ENCODE measurements around the gene ERG.

Gene ERG

DNA sequence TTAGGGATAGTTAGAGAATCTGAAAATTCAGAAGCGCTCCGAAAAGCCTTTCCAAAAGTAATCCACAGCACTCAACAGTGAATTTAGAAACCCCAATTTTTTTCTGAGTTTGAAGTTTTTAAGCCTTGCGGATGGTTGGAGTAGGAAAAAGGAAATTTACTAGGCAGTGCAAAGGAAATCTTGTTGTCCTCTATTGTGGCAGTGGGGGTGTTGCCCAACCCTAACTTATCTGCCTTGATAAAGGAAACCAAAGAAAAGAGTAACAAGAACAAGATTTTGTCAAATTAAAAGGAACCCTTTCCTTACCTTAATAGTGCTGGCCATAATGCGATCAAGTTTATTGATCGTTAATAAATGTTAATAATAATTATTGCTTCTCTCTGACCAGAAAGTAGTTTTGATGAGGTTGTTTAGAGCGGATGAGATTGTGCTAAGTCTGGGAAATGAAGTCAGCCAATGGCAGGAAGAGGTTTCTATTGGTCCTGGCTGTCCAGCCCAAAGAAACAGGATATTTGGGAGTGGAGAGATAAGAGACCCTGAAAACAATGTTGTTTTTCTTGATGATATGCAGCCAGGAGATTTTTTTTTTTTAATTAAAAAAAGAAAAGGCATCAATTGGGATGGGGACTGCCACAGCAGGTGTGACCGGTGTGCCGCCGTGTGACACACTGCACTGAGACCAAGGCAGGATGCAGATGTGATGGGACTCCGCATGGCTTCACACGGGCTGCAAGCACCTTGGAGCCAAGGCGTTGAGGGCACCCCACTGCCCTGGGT lies at the start of gene ERG:
TSS of gene ERG (minus strand) at position 421 of the 777 bp plus-strand sequence. CDS start at position 324, 97 bp downstream.
- no peak for DNase-seq

GRCh38 chr21:38544661-38545060 lies 46.4 kb upstream of the ERG start:
- no peak for DNase-seq

GRCh38 chr21:38542263-38542662 lies 44.0 kb upstream of the ERG start:
- DNase-seq = no peak

GRCh38 chr21:38538353-38538752 lies 40.1 kb upstream of the ERG start:
- no peak for DNase-seq

- no peak for DNase-seq
Observed at GRCh38 chr21:38534591-38534990, 36.3 kb upstream of the ERG start.

DNA sequence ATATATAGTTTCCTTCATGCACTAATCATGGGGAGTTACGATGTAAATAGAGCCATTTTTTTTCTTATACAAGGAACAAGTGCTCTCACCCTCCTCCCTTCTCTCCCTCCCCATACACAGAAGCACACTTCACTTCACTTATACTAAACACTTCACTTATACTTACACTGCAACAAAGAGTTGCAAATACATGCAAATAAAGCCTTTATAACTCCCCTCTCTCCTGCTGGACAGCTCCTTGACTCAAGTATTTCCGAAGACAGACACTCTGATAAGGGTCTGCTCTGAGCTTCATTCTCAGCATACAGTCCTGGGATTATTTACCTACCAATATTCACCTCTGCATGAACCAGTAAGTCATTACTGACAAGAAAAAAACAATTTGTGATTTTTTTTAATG lies 35.6 kb upstream of the ERG start:
- peak; percentile 17 for DNase-seq

- no peak for DNase-seq
Observed at GRCh38 chr21:38531591-38531990, 33.3 kb upstream of the ERG start.

DNA sequence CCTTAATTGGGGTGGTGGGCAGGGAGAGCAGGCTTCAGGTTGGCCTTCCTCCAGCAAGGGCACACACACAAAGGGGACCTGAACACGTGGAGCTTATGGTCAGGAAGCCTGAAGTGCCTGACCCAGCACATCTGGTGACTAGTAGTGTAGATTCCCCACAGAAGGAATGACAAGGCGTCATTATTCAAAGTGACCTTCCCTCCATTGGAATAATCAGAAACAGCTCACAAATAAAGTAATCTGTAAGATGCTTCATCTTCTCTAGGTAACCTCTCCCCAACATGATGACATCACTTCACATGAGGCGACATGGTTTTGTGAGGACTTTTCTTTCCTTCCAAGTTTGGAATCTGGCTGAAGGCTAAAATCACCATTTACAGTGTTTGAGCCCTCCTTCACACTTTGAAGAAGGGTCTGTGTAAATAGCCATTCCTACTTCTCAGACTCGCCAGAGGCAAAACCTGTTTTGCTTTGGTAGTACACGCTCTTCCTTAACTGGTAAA lies 32.8 kb upstream of the ERG start:
- no peak for DNase-seq

DNA sequence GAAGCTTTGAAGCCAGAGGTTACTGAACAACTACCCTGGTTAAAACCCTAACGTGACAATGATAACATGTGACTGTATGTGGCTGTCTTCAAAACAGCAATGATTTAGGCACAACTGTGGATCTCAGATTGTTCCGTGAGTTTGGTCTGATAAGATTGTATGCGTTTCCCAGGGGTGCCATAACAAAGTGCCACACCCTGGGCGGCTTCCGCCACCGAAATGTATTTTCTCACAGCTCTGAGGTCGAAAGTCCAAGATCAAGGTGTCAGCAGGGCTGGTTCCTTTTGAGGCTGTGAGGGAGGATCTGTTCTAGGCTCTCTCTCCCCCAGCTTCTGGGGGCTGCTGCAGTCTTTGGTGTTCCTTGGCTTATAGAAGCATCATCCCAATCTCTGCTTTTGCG lies 29.5 kb upstream of the ERG start:
- DNase-seq = no peak

- DNase-seq = no peak
Observed at GRCh38 chr21:38525454-38525853, 27.2 kb upstream of the ERG start.

GRCh38 chr21:38524168-38525153 lies 26.2 kb upstream of the ERG start:
- DNase-seq = no peak

- no peak for DNase-seq
Observed at GRCh38 chr21:38520511-38520910, 22.2 kb upstream of the ERG start.

GRCh38 chr21:38511662-38512243 lies 13.5 kb upstream of the ERG start:
- DNase-seq = no peak

DNA sequence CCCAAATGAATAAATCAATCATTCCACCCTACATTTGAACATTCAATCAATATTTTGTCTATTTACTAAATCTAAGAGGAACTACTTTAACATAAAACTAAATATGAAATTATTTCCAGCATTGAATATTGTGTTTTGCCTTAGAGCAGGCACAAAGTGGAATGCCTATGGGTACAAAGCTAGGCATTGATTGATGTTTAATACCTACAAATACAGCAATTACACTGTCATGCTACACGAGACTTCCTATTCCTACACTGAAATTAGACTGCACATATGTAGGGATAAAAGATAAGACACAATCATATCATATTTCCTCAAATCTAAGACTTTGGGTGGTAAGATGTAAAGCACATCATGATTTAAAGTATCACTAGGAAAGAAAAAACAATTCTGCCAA lies 12.9 kb upstream of the ERG start:
- DNase-seq = no peak

GRCh38 chr21:38507374-38507942 lies 9.2 kb upstream of the ERG start:
- DNase-seq = no peak

GRCh38 chr21:38506661-38507281 lies 8.5 kb upstream of the ERG start:
- peak; percentile 83 for DNase-seq

DNA sequence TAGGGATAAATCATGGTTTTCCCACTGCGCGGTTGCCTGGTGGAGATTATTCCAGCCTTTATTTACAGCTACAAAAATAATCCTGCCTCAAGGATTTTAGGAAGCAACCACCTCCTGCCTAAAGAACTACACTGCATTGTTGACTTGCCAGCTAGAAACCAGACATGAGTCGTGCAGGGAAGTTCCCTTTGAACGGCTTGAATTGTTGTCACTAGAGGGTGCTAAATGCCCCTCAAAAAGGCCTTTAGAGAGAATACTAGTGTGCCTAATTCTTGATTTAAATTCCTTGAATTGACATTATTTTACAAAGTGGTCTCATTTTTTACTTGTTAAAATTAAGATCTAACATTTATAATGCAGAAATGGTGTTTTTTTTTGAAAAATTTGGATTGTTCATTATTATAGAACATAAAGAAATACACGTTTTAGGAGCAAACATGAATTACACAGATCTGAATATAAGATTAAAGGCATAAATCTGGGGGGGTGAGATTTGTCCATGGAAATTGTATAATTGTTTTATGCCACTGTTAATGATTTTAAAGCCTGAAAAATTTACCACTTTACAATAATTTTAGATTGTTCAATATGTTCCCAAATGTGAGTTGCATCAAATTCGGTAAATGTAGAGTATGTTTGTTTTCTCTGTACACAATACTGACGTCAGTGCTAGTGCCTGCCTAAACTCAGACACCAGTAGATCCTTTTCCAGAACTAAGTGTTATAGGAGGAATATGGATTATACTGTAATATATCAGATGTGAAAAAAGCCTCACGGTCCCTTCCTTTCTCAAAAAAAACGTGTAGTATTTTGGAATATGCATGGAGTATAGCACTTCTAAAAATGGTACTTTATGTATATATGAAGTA lies 7.6 kb upstream of the ERG start:
- peak; percentile 15 for DNase-seq

- DNase-seq = no peak
Observed at GRCh38 chr21:38504066-38504465, 5.8 kb upstream of the ERG start.

DNA sequence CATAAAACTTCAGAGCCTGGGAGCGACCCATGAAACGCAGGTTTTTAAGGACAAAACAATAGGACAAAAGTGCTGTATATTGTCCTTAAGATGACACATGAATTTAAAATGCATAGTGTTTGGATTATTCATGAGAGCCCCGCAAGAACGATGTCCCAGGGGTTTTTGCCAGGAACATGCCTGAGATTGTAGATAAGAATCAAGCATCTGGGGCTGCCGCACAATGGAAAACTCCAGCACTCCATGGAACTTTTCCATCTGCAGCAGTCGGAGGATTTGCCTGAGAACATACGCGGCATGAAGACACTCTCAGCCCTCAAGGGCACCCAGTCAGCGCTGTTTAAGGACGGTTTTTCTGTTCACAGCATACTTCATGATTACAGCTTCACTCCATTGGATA lies 5.3 kb upstream of the ERG start:
- no peak for DNase-seq

DNA sequence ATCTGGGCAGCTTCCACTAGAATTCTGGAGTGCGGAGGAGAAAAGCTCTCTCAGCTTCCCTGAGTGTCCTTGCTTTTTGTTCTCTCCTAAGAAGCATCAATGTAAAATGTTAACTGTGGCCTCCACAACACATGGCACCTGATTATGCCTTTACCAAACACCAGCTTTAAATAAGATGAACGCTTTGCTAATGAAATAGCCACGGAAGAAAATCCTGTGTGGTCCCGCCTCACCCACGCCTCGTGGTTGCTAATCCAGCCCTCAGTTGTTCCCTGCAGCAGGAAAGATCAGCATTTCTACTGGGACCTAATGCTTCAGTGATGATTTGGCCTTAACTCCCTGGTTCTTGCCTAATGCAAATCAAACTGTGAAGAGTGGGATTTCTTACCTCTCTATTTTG lies 1.8 kb upstream of the ERG start:
- DNase-seq = no peak

GRCh38 chr21:38499296-38499695 lies 1.0 kb upstream of the ERG start:
- no peak for DNase-seq

DNA sequence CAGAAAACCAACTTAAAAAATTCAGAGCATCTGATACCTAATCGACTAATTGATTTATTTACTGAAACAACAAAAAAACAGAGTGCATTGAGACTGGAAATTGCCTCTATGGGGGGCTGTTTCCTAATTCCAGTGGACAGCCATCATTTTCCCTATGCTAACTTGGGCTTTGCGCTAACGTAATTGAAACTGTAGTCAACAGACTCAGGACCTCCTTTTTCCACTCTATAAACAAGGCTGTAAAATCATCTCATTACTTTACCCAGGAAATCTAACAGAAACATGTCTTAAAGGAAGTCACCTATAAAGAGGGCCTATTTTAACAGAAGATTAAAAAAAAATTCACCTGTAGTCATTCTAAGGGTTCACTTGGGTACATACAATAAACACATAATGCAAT lies 2.1 kb downstream of the ERG start:
- DNase-seq = no peak

Measured in NCI-H510A (cell line).